ENCODE data around the gene NUDT14. TPM values are rescaled to one million over a fixed set of nuclear protein-coding genes. Genes with fewer than 3 reads are reported as not detected.

NUDT14 gene
- total RNA-seq, 1 donor from 2014 or later: 16.4 TPM

DNA sequence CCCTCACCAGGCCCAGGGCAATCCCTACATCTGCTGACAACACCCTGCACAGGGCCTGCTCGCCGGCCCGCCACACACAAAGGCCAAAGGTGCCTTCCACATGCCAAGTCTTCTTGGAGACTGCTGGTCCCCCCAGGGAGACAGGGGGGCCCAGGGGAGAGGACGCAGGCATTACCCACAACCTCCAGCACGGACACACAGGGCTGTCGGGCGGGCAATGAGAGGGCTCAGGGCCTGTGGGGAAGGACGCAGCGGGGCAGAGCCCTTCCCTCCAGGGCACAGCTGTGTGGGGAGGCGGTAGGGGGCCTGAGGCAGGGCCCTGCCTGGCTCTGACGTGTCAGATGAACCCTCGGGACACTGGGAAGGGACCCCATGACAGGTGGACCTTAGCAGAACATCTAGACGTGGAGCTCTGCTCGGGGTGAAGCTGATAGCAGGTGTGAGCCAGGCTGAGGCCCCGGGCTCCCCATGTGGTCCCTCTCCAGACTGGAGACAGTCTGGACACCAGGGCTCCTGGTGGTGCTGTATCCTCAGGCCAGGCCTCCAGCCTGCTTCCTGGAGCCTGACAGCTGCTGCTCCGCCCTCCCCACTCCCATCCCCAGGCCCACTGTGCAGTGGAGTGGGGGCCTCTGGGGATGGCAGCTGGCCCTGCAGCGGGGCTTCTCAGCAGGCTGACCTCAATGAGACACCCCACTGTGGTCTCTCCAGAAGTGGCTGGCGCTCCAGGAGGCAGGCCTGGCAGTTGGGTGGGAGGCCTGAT lies 31.6 kb upstream of the NUDT14 start:
- intact Hi-C loops (cut with micrococcal nuclease): no loop called here

GRCh38 chr14:105211758-105212089 lies 30.6 kb upstream of the NUDT14 start:
- intact Hi-C loops (cut with micrococcal nuclease): no loop called here

- intact Hi-C loops (cut with micrococcal nuclease): no loop called here
Measured at GRCh38 chr14:105211086-105211757, 30.1 kb upstream of the NUDT14 start.

- intact Hi-C loops (cut with micrococcal nuclease): no loop called here
Measured at GRCh38 chr14:105210266-105211025, 29.3 kb upstream of the NUDT14 start.

GRCh38 chr14:105209646-105210045 lies 28.5 kb upstream of the NUDT14 start:
- intact Hi-C loops (cut with micrococcal nuclease): no loop called here

DNA sequence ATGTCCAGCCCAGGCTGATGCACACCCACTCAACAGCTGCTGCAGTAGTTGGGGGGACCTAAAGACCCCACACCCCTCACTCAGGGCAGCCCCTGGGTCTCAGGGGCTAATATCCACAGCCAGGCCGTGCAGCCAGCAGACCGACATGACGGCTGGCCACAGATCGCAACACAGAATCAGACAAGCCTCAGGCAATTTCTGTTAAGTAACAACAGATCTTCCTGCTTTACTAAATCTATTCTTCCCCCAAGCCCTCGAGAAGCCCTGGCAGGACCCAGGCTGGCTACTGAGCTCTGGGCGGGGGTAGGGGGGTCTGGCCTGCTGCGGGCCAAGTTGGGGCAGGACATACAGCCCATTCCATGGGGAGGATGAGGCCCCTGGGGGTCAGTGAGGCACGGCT lies 28.0 kb upstream of the NUDT14 start:
- intact Hi-C loops (cut with micrococcal nuclease): no loop called here

DNA sequence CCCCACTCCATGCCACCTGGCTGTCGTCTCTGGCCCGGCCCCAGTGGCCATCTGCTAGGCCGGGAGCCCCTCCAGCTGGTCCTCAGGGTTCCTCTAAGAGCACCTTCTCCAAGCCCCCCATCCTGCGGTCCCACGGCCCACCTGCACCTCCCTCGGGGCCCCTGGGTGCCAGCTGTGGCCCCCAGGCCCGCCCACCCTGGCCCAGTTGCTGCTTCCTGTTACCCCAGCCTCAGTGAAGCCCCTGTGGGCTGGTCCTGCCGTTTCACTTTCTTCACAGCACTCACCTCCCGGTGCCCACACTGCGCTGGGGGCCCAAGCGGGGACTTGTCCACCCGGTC lies 27.6 kb upstream of the NUDT14 start:
- intact Hi-C loops (cut with micrococcal nuclease): no loop called here

GRCh38 chr14:105207996-105208737 lies 27.1 kb upstream of the NUDT14 start:
- intact Hi-C loops (cut with micrococcal nuclease): no loop called here

DNA sequence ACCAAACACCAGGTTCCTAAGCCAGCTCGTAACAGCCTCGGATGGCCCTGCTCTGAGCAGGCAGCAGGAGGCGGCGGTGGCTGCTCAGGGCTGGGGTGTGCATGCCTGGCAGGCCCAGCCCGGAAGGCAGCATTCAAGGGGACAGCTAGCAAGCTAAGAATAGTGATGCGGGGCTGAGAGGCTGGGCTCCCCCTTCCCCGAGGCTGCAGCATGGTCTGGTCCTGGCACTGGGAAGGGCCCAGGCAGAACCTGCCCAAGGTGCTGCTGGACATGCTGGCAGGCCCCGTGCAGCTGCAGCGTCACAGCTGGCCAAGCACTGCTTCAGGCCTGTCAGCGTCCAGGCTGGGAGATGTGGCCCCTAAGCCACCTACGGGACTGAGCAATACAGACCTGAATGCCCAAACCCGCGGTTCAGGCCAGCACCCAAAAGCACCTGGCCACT lies 26.4 kb upstream of the NUDT14 start:
- intact Hi-C loops (cut with micrococcal nuclease): no loop called here

- intact Hi-C loops (cut with micrococcal nuclease): no loop called here
Measured at GRCh38 chr14:105206873-105207272, 25.8 kb upstream of the NUDT14 start.

DNA sequence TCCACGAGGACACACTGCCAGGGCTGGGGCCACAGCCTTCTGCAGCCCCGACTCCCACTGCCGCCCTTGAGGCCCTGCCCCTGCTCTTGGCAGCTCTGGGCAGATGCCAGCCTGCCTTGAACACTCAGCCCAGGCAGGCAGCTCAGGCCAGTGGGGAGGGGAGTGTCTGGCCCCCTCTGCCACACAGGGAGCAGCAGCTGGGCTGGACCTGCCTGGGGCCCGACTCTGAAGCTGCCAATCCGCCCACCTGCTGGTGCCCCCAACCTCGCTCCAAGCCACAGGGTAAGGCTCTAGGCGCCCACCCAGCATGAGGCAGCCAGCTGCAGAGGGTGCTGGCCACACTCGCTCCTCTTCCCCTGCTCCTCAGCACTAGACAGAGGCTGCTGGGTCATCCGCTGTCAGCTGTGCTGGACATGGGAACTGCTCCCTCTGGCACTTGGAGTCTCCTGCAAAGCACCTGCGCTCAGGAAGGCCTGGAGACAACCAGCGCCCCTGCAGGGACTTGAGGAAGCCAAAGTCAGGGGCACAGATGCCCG lies 24.6 kb upstream of the NUDT14 start:
- intact Hi-C loops (cut with micrococcal nuclease): no loop called here

DNA sequence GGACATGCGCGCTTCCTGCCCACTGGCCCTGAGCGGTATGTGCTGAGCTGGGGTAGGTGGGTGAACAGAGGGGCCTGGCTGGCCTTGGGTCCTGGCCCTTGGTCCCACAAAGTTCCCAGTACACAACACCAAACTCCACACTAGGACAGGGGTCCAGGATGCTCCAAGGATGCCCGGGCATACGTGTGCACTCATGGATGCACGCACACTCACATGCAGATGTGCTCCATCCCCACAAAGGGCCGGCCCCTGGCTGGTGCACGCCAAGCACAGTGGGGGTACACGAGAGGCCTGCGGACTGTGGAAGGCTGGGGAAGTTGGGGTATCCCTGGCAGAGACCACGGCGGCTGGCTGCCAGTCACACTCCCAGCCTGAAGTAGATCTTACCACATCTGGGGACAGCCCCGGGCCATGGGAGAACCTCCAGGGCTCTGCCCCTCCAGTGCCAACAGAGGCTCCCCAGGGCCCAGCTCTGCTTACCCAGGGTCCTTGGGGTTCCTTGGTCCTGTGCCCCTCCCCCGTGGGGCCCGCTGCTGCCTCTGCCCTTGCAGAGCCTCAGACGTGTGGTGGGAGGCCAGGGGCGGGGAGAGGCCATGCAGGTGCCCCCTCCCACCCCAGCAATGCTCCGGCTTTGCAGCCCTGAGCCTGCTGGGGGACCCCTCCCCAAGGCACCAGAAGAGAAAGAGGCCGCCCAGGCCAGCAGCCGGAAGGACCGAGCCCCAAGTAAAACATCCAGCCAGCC lies 24.0 kb upstream of the NUDT14 start:
- intact Hi-C loops (cut with micrococcal nuclease): no loop called here

GRCh38 chr14:105204206-105204930 lies 23.3 kb upstream of the NUDT14 start:
- intact Hi-C loops (cut with micrococcal nuclease): no loop called here

DNA sequence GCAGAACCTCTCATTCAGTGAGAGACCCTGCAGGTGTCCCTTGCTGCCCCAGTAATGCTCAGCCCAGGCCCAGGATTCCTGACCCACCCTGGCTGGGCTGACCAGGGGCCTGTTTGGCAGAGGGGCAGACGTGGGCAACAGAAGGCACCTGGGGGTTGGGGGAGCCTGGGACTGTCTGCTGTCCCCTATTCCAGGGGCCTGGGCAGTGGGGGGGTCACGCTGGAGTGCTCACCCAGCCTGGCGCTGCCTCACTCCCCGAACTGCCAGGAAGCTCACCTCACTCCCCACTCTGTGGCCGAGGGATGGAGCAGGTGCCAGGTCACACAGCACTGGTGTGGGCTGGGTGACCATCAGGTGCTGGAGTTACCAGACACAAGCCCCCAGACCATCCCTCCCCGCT lies 22.6 kb upstream of the NUDT14 start:
- intact Hi-C loops (cut with micrococcal nuclease): loop anchor here (1.0 kb wide), 1 partner anchor 149 kb away; no protein-coding TSS in a partner anchor

DNA sequence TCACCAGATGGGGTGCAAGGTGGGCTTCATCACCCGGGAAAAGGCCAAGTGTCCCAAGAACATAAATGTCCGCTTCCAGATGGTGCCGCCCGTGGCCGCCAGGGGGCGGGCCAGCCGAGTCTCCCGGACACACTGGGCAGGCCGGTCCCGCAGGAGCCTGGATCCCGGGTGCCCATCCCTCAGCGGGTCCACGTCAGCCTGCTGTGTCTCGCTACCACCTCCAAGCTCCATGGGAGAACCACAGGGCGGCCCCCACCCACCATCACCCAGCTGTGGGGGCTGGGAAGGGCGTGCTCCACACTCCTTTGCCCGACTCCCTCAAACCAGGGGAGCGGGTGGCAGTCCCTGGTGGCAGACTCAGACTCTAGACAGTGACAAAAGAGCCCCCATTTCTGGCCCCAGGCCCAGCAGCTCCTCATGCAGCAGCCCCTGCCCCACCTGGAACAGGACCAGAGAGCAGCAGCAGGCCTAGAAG lies 22.0 kb upstream of the NUDT14 start:
- intact Hi-C loops (cut with micrococcal nuclease): loop anchor here (1.0 kb wide), 1 partner anchor 149 kb away; no protein-coding TSS in a partner anchor

- intact Hi-C loops (cut with micrococcal nuclease): no loop called here
Measured at GRCh38 chr14:105201925-105202513, 20.9 kb upstream of the NUDT14 start.

- intact Hi-C loops (cut with micrococcal nuclease): no loop called here
Measured at GRCh38 chr14:105201156-105201924, 20.2 kb upstream of the NUDT14 start.

- intact Hi-C loops (cut with micrococcal nuclease): no loop called here
Measured at GRCh38 chr14:105200641-105201040, 19.5 kb upstream of the NUDT14 start.

- intact Hi-C loops (cut with micrococcal nuclease): no loop called here
Measured at GRCh38 chr14:105200074-105200473, 19.0 kb upstream of the NUDT14 start.
